Measurements from ENCODE around the gene ACLY. TPM values are rescaled to one million over a fixed set of nuclear protein-coding genes. Genes with fewer than 3 reads are reported as not detected.
A peak's percentile ranks its signal among the peaks of the same experiment; 100 is the strongest.

The ACLY gene
- total RNA-seq, 1 donor, result 273 TPM

DNA sequence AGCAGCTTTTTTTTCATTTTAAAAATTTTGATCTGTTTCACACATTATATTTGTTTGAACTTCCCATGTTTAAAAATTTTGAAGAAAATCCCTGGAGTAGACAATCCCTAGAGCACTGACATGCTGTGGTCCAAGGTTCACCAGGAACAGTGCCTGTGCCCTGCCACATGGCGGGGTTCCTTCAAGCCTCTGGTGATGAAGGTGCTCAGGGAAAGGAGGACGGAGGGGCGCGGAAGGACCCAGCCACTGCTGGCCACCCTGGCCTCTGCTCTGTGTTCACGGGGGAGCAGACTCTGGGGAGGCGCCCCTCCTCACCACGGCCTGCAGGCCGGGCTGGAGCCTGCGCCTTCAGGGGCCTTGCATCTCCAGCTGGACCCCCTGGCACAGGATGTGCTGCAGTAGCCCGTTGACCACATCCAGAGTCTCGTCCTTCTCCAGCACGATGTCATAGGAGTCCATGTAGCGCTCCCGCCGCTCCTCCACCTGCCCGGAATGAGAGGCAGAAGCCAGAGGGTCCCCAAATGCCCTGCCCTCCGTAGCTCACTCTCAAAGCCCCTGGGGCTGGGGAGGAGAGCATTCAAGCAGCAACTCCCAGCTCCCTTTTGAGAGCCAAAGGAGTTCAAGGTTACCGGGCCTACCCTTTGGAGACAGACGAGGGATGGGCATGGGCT is 93.4 kb downstream of the ACLY start:
- no peaks in the 10 kb centered on the region for H3K27me3 ChIP-seq (ENCODE audit: insufficient read depth, low read length)
- no peak overlapping the region for H2AFZ ChIP-seq (ENCODE audit: low read length)

DNA sequence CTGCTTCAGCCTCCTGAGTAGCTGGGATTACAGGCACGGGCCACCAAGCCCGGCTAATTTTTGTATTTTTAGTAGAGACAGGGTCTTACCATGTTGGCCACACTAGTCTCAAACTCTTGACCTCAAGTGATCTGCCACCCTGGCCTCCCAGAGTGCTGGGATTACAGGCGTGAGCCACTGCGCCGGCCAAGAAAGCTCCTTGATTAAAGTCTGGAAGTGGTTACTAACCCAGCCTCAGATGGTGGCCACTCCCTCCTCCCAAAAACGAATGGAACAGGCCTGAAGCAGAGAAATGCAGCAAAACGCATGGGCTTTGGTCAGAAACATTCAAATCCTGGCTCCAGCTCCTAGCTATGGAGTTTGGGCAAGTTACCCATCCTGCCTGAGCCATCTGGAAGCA is 94.7 kb downstream of the ACLY start:
- Histone ChIP-seq H3K9me3 (ENCODE audit: low read depth, low read length) (no peaks in the 10 kb centered on the region), H3K79me2 (ENCODE audit: insufficient read depth, low read length) (no peaks in the 10 kb centered on the region), H3K27me3 (ENCODE audit: insufficient read depth, low read length) (no peaks in the 10 kb centered on the region), H3K4me1 (ENCODE audit: insufficient read depth, low read length) (no peaks in the 10 kb centered on the region), H3K4me2 (ENCODE audit: insufficient read depth, low read length) (no peak overlapping the region), H3K36me3 (ENCODE audit: insufficient read depth, low read length) (peaks cover 44% of the 10 kb centered on the region), H3K27ac (ENCODE audit: low read depth, low read length) (no peak overlapping the region), H3K4me3 (ENCODE audit: insufficient read depth, low read length) (no peak overlapping the region), H2AFZ (ENCODE audit: low read length) (no peak overlapping the region), H4K20me1 (ENCODE audit: insufficient read depth, low read length) (peaks cover 18% of the 10 kb centered on the region)
- peak; percentile 71 for DNase-seq (ENCODE audit: insufficient read length, low spot score, missing footprints)
- TF ChIP-seq, protein P1, sequence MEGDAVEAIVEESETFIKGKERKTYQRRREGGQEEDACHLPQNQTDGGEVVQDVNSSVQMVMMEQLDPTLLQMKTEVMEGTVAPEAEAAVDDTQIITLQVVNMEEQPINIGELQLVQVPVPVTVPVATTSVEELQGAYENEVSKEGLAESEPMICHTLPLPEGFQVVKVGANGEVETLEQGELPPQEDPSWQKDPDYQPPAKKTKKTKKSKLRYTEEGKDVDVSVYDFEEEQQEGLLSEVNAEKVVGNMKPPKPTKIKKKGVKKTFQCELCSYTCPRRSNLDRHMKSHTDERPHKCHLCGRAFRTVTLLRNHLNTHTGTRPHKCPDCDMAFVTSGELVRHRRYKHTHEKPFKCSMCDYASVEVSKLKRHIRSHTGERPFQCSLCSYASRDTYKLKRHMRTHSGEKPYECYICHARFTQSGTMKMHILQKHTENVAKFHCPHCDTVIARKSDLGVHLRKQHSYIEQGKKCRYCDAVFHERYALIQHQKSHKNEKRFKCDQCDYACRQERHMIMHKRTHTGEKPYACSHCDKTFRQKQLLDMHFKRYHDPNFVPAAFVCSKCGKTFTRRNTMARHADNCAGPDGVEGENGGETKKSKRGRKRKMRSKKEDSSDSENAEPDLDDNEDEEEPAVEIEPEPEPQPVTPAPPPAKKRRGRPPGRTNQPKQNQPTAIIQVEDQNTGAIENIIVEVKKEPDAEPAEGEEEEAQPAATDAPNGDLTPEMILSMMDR (IDR thresholded peaks at IDR 0.05; ENCODE audit: extremely low read depth, low read depth, low read length), result no peak

More for the DNA sequence above, 93.4 kb downstream of the ACLY start:
- Histone ChIP-seq H3K36me3 (ENCODE audit: insufficient read depth, low read length) (peaks cover 39% of the 10 kb centered on the region), H3K4me3 (ENCODE audit: insufficient read depth, low read length) (no peak overlapping the region), H4K20me1 (ENCODE audit: insufficient read depth, low read length) (peaks cover 12% of the 10 kb centered on the region), H3K9me3 (ENCODE audit: low read depth, low read length) (no peaks in the 10 kb centered on the region), H3K79me2 (ENCODE audit: insufficient read depth, low read length) (no peaks in the 10 kb centered on the region), H3K4me2 (ENCODE audit: insufficient read depth, low read length) (no peak overlapping the region), H3K4me1 (ENCODE audit: insufficient read depth, low read length) (no peaks in the 10 kb centered on the region), H3K27ac (ENCODE audit: low read depth, low read length) (no peak overlapping the region)
- TF ChIP-seq, protein P1 (IDR thresholded peaks at IDR 0.05; ENCODE audit: extremely low read depth, low read depth, low read length), result no peak
- DNase-seq (ENCODE audit: insufficient read length, low spot score, missing footprints), result peak; percentile 48

DNA sequence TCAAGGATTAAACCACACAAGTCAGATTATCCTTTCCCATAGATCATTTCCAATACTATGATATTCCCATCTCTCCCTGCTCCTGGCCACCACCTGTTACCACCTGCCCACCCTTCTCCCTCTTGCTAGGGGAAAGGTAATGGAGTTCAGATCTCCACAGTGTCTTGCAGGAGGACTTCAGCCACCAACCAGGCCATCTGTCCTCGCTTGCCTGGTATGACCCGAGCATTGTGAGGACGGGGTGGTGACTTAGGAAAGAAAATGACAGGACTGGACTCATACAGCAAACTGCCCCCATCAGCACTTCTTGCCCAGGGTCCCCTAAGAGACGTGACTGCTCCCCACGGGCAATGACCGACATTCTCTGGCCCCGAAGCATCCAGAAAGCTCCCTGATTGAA is 95.2 kb downstream of the ACLY start:
- Histone ChIP-seq H3K36me3 (ENCODE audit: insufficient read depth, low read length) (peaks cover 44% of the 10 kb centered on the region), H2AFZ (ENCODE audit: low read length) (no peak overlapping the region), H3K27me3 (ENCODE audit: insufficient read depth, low read length) (no peaks in the 10 kb centered on the region), H3K79me2 (ENCODE audit: insufficient read depth, low read length) (no peaks in the 10 kb centered on the region), H4K20me1 (ENCODE audit: insufficient read depth, low read length) (peaks cover 18% of the 10 kb centered on the region), H3K27ac (ENCODE audit: low read depth, low read length) (no peak overlapping the region), H3K4me1 (ENCODE audit: insufficient read depth, low read length) (no peaks in the 10 kb centered on the region), H3K4me2 (ENCODE audit: insufficient read depth, low read length) (no peak overlapping the region), H3K4me3 (ENCODE audit: insufficient read depth, low read length) (no peak overlapping the region), H3K9me3 (ENCODE audit: low read depth, low read length) (no peaks in the 10 kb centered on the region)
- TF ChIP-seq, protein P1 (IDR thresholded peaks at IDR 0.05; ENCODE audit: extremely low read depth, low read depth, low read length), result no peak
- peak; percentile 55 for DNase-seq (ENCODE audit: insufficient read length, low spot score, missing footprints)

DNA sequence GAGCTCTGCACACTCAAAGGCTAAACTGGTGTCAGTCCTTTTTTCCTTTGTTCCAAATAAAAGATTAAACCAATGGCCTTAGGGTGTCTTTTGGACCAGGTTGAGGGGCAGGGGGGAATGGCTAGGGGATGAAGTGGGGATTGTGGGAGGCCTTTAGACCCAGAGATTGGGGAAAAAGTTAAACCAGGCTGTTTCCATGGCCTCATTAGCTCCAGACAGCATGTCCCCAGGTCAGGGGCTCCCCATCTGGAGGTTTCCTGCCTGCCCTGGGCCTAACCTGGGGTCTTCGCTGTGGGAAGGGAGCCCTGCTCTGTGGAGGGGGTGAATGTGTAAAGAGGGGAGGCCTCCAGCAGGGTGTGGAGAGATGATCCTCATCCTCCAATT is 95.6 kb downstream of the ACLY start:
- Histone ChIP-seq H4K20me1 (ENCODE audit: insufficient read depth, low read length) (peaks cover 21% of the 10 kb centered on the region), H2AFZ (ENCODE audit: low read length) (no peak overlapping the region), H3K4me3 (ENCODE audit: insufficient read depth, low read length) (no peak overlapping the region), H3K27me3 (ENCODE audit: insufficient read depth, low read length) (no peaks in the 10 kb centered on the region), H3K4me1 (ENCODE audit: insufficient read depth, low read length) (no peaks in the 10 kb centered on the region), H3K9me3 (ENCODE audit: low read depth, low read length) (no peaks in the 10 kb centered on the region), H3K27ac (ENCODE audit: low read depth, low read length) (no peak overlapping the region), H3K79me2 (ENCODE audit: insufficient read depth, low read length) (peaks cover 3% of the 10 kb centered on the region), H3K4me2 (ENCODE audit: insufficient read depth, low read length) (no peak overlapping the region), H3K36me3 (ENCODE audit: insufficient read depth, low read length) (peaks cover 45% of the 10 kb centered on the region)
- TF ChIP-seq, protein P1 (IDR thresholded peaks at IDR 0.05; ENCODE audit: extremely low read depth, low read depth, low read length), result no peak
- peak; percentile 62 for DNase-seq (ENCODE audit: insufficient read length, low spot score, missing footprints)
